ENCODE data around the gene ARHGEF16. TPM values are rescaled to one million over a fixed set of nuclear protein-coding genes. Genes with fewer than 3 reads are reported as not detected.

ARHGEF16 gene
- total RNA-seq, 2 donors from 2014 or later = 17.1 to 22.1 TPM

GRCh38 chr1:3417934-3418333 is 36.5 kb upstream of the ARHGEF16 start:
- 78 to 81% methylated on average over 5 to 9 of the region's 9 CpGs for WGBS, 2 donors
- peaks cover 8% of the 10 kb centered on the region for H3K4me1 ChIP-seq
- no peak overlapping the region for H3K27ac ChIP-seq
- no peaks in the 10 kb centered on the region for H3K36me3 ChIP-seq (replicated peaks in 1 of 2; ENCODE audit: insufficient read depth in 1 of 2, low read depth in 2 of 2)
- TF ChIP-seq CTCF (IDR thresholded peaks at IDR 0.05) (no peak), POLR2A (IDR thresholded peaks at IDR 0.05) (no peak)
- intact Hi-C loops (cut with DNase I) = loop anchor here (10.0 kb wide), 1 partner anchor 543 kb away; no protein-coding TSS in a partner anchor
- no peaks in the 10 kb centered on the region for H3K9me3 ChIP-seq
- no peaks in the 10 kb centered on the region for H3K27me3 ChIP-seq
- DNase-seq = no peak
- ATAC-seq = no peak
- no peak overlapping the region for H3K4me3 ChIP-seq

- H3K4me3 ChIP-seq = no peak overlapping the region
- DNase-seq = no peak
- peaks cover 15% of the 10 kb centered on the region for H3K4me1 ChIP-seq
- H3K36me3 ChIP-seq (replicated peaks in 1 of 2; ENCODE audit: insufficient read depth in 1 of 2, low read depth in 2 of 2) = no peaks in the 10 kb centered on the region
- WGBS, 2 donors = 89 to 100% methylated on average over 1 to 7 of the region's 8 CpGs
- no peaks in the 10 kb centered on the region for H3K9me3 ChIP-seq
- H3K27me3 ChIP-seq = no peaks in the 10 kb centered on the region
- intact Hi-C loops (cut with DNase I) = loop anchor here (10.0 kb wide), 1 partner anchor 544 kb away; no protein-coding TSS in a partner anchor
- no peak for ATAC-seq
- no peak overlapping the region for H3K27ac ChIP-seq
- TF ChIP-seq CTCF (IDR thresholded peaks at IDR 0.05) (no peak), POLR2A (IDR thresholded peaks at IDR 0.05) (no peak)
Measured at GRCh38 chr1:3418600-3418999, 35.9 kb upstream of the ARHGEF16 start.

GRCh38 chr1:3419415-3420204 is 34.9 kb upstream of the ARHGEF16 start:
- H3K27me3 ChIP-seq = no peaks in the 10 kb centered on the region
- DNase-seq = no peak
- peaks cover 21% of the 10 kb centered on the region for H3K4me1 ChIP-seq
- no peak overlapping the region for H3K27ac ChIP-seq
- no peak for ATAC-seq
- 89 to 91% methylated on average over 10 to 15 of the region's 15 CpGs for WGBS, 2 donors
- TF ChIP-seq CTCF (IDR thresholded peaks at IDR 0.05) = no peak
- TF ChIP-seq POLR2A (IDR thresholded peaks at IDR 0.05) = no peak
- H3K36me3 ChIP-seq (replicated peaks in 1 of 2; ENCODE audit: insufficient read depth in 1 of 2, low read depth in 2 of 2) = no peaks in the 10 kb centered on the region
- intact Hi-C loops (cut with DNase I) = loop anchor here (10.0 kb wide), 1 partner anchor 545 kb away; no protein-coding TSS in a partner anchor
- no peak overlapping the region for H3K4me3 ChIP-seq
- no peaks in the 10 kb centered on the region for H3K9me3 ChIP-seq

DNA sequence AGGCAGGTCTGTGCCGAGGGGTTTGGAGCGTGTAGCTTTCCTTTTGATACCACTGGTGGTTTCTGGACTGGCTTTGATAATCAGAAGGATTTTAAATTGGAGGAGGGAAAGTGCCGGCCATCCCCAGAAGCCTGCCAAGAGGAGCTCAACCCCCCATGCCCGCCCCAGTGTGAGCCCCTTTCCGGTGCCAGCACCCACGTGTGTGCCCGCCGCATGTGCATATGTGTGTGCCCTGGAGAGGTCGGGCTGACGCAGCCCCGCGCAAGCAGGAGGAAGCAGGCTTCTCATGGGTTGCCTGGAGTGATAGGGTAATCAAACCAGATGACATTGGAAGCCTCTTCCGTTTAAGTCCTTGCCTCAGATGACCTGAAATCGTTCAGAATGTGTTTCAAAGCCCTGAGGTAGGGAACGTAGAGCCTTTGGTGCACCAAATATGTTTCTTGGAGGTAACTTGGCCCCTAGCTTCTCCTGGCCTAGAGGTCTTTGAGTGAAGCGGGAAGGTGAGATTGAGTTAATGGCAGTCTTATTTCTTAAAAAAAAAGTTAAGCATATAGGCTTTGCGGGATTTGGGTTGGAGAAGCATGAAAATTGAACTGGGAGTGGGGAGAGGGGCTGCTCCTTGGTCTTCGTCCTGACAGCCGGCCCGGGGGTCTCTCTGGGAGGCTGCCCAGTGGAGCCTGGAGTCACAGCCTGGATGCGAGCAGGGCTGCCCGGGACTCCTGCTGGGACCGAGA is 34.1 kb upstream of the ARHGEF16 start:
- H3K36me3 ChIP-seq (replicated peaks in 1 of 2; ENCODE audit: insufficient read depth in 1 of 2, low read depth in 2 of 2) = no peaks in the 10 kb centered on the region
- DNase-seq = no peak
- H3K9me3 ChIP-seq = no peaks in the 10 kb centered on the region
- H3K4me1 ChIP-seq = peaks cover 24% of the 10 kb centered on the region
- TF ChIP-seq POLR2A (IDR thresholded peaks at IDR 0.05) (no peak), CTCF (IDR thresholded peaks at IDR 0.05) (no peak)
- H3K27me3 ChIP-seq = no peaks in the 10 kb centered on the region
- no peak for ATAC-seq
- intact Hi-C loops (cut with DNase I) = no loop called here
- H3K4me3 ChIP-seq = no peak overlapping the region
- WGBS, 2 donors = 90 to 92% methylated on average over 14 to 23 of the region's 23 CpGs
- no peak overlapping the region for H3K27ac ChIP-seq

Measured in body of pancreas (tissue), 4 donors.